PC-9 (cell line): ENCODE results near the gene CENPV.

ENCODE experiments used
- CTCF ChIP-seq: fragments of 200-600 bp; sonication (generic); conservative IDR thresholded peaks from 2 replicates; pipeline ENCODE4 v1.6.1; 2017; ENCODE audit warnings: mixed run types, antibody characterized with exemption, mild to moderate bottlenecking, moderate library complexity
- EZH2 ChIP-seq: fragments of 200-600 bp; sonication (generic); IDR thresholded peaks from 2 replicates; pipeline ENCODE4 v1.8.0; 2017; ENCODE audit warnings: antibody characterized with exemption, low read depth

GRCh38 chr17:16384557-16384956 is 31.3 kb upstream of the CENPV start:
- TF ChIP-seq CTCF (no peak), EZH2 (no peak)
